ENCODE measurements around the gene ACACA.

DNA sequence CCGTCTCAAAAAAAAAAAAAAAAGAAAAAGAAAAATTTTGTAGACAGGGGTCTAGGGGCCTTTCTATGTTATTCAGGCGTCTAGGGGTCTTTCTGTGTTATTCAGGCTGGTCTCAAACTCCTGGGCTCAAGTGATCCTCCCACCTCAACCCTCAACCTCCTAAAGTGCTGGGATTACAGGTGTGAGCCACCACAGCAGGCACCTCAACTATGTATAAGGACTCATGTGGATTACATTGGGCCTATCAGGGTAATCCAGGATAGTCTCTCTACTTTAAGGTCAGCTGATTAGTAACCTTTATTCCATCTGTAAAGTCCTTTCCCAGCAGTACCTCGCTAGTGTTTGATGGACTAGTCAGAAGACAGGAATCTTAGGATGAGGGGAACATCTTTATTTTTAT is 22.4 kb upstream of the ACACA start:
- TF ChIP-seq, protein P1, sequence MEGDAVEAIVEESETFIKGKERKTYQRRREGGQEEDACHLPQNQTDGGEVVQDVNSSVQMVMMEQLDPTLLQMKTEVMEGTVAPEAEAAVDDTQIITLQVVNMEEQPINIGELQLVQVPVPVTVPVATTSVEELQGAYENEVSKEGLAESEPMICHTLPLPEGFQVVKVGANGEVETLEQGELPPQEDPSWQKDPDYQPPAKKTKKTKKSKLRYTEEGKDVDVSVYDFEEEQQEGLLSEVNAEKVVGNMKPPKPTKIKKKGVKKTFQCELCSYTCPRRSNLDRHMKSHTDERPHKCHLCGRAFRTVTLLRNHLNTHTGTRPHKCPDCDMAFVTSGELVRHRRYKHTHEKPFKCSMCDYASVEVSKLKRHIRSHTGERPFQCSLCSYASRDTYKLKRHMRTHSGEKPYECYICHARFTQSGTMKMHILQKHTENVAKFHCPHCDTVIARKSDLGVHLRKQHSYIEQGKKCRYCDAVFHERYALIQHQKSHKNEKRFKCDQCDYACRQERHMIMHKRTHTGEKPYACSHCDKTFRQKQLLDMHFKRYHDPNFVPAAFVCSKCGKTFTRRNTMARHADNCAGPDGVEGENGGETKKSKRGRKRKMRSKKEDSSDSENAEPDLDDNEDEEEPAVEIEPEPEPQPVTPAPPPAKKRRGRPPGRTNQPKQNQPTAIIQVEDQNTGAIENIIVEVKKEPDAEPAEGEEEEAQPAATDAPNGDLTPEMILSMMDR (IDR thresholded peaks at IDR 0.05; ENCODE audit: low read length) = no peak
- no peak for TF ChIP-seq EZH2phosphoT487 (IDR thresholded peaks at IDR 0.05; ENCODE audit: low read length)

All from MM.1S (cell line).